CD14-positive monocyte (primary cell): ENCODE measurements around the gene GAK. TPM values are rescaled to one million over a fixed set of nuclear protein-coding genes. Genes with fewer than 3 reads are reported as not detected.

Experiments
- DNase-seq, 3 donors: peaks; one replicate each; pipeline ENCODE4 v3.0.0-alpha.2; 2011 to 2022
- H2AFZ ChIP-seq: 2 replicates; pipeline ENCODE4 v1.6.0; 2012; ENCODE audit warnings: mild to moderate bottlenecking, low read depth, low read length, inconsistent platforms; ENCODE audit not compliant: insufficient read depth, poor library complexity, severe bottlenecking
- H3K27ac ChIP-seq, 2 donors: 1 replicate in 1 of 2; 2 replicates in 1 of 2; pipeline ENCODE4 v1.5.1; 2012 to 2013; ENCODE audit warnings: low read length in 2 of 2, control low read depth in 1 of 2, inconsistent platforms in 1 of 2, low read depth in 1 of 2, mild to moderate bottlenecking in 1 of 2
- H3K27me3 ChIP-seq, 2 donors: one replicate each; pipeline versions ENCODE4 v1.6.0 to v1.6.1; 2011 to 2013; ENCODE audit warnings: low read length in 2 of 2; ENCODE audit not compliant: control insufficient read depth in 2 of 2, insufficient read depth in 2 of 2
- H3K36me3 ChIP-seq, 2 donors: replicated peaks in 1 of 2; 1 replicate in 1 of 2; 2 replicates in 1 of 2; pipeline versions ENCODE4 v1.5.1 to v1.6.1; 2012 to 2013; ENCODE audit warnings: low read length in 2 of 2, control low read depth in 1 of 2, inconsistent platforms in 1 of 2, mild to moderate bottlenecking in 1 of 2; ENCODE audit not compliant: insufficient read depth in 2 of 2, control insufficient read depth in 1 of 2
- H3K4me1 ChIP-seq, 2 donors: 1 replicate in 1 of 2; 2 replicates in 1 of 2; pipeline versions ENCODE4 v1.5.1 to v1.6.1; 2012 to 2013; ENCODE audit warnings: low read length in 2 of 2, control low read depth in 1 of 2, inconsistent platforms in 1 of 2, mild to moderate bottlenecking in 1 of 2, moderate library complexity in 1 of 2; ENCODE audit not compliant: insufficient read depth in 2 of 2, control insufficient read depth in 1 of 2
- H3K4me2 ChIP-seq: replicated peaks from 2 replicates; pipeline ENCODE3; 2012; ENCODE audit warnings: low read length, moderate library complexity, mild to moderate bottlenecking; ENCODE audit not compliant: poor library complexity, severe bottlenecking; ENCODE audit errors: extremely low read depth
- H3K4me3 ChIP-seq, 3 experiments: fragments of 200-600 bp in 1 of 3; sonication (generic) in 1 of 3; replicated peaks in 1 of 3; 1 replicate in 2 of 3; 2 replicates in 1 of 3; pipeline ENCODE4 v1.5.1; 2011 to 2013; ENCODE audit warnings: low read length in 3 of 3, mild to moderate bottlenecking in 3 of 3, control low read depth in 2 of 3, low read depth in 2 of 3, inconsistent platforms in 1 of 3, moderate library complexity in 1 of 3
- H3K79me2 ChIP-seq: 2 replicates; pipeline ENCODE4 v1.6.0; 2012; ENCODE audit warnings: mild to moderate bottlenecking, control low read depth, inconsistent platforms, low read length, moderate library complexity; ENCODE audit not compliant: insufficient read depth
- H3K9ac ChIP-seq: 2 replicates; pipeline ENCODE4 v1.6.0; 2017; ENCODE audit warnings: low read length, mild to moderate bottlenecking; ENCODE audit not compliant: insufficient read depth, poor library complexity, severe bottlenecking
- H3K9me3 ChIP-seq, 2 donors: replicated peaks in 1 of 2; 1 replicate in 1 of 2; 2 replicates in 1 of 2; pipeline versions ENCODE4 v1.5.1 to v1.6.1; 2012 to 2013; ENCODE audit warnings: low read length in 2 of 2, control low read depth in 1 of 2; ENCODE audit not compliant: control insufficient read depth in 1 of 2, insufficient read depth in 1 of 2
- H4K20me1 ChIP-seq: 2 replicates; pipeline ENCODE4 v1.6.0; 2012; ENCODE audit warnings: mild to moderate bottlenecking, low read length, control low read depth, moderate library complexity; ENCODE audit not compliant: insufficient read depth
- H3K27ac Mint-ChIP-seq, 7 donors: one replicate each; pipeline ENCODE4 v1.8.0; 2020; ENCODE audit warnings: mild to moderate bottlenecking in 7 of 7, mixed read lengths in 7 of 7, moderate library complexity in 6 of 7, inconsistent platforms in 2 of 7
- H3K27me3 Mint-ChIP-seq, 3 donors: one replicate each; pipeline ENCODE4 v1.8.0; 2021 to 2022; ENCODE audit warnings: low read depth in 3 of 3, mild to moderate bottlenecking in 3 of 3, mixed read lengths in 3 of 3, moderate library complexity in 3 of 3, inconsistent platforms in 1 of 3
- H3K36me3 Mint-ChIP-seq, 2 donors: one replicate each; pipeline ENCODE4 v1.8.0; 2020; ENCODE audit warnings: mixed read lengths in 2 of 2, inconsistent platforms in 1 of 2, mild to moderate bottlenecking in 1 of 2
- H3K4me1 Mint-ChIP-seq: one replicate; pipeline ENCODE4 v1.8.0; 2020; ENCODE audit warnings: mild to moderate bottlenecking, mixed read lengths
- H3K4me3 Mint-ChIP-seq, 2 donors: one replicate each; pipeline ENCODE4 v1.8.0; 2020; ENCODE audit warnings: mild to moderate bottlenecking in 2 of 2, mixed read lengths in 2 of 2, moderate library complexity in 1 of 2
- H3K9me3 Mint-ChIP-seq, 7 donors: one replicate each; pipeline ENCODE4 v1.8.0; 2020 to 2022; ENCODE audit warnings: mixed read lengths in 7 of 7, mild to moderate bottlenecking in 6 of 7, moderate library complexity in 6 of 7, inconsistent platforms in 2 of 7
- WGBS: methylation state at CpG from one replicate; pipeline ENCODE4 v1.1.5; 2013; ENCODE audit warnings: missing lambda C conversion rate; ENCODE audit not compliant: insufficient coverage; 5-methylcytosine and 5-hydroxymethylcytosine counted together
- intact Hi-C, 2 donors: fragments of 100-400 bp; cut with micrococcal nuclease; formaldehyde crosslinking; loops; one replicate each; pipeline versions ENCODE4 v1.15.0 to v1.15.1; 2023
- polyA plus RNA-seq, 3 donors: library from polyadenylated mRNA; depleted of rRNA in 1 of 3; unstranded in 2 of 3; stranded (reverse) in 1 of 3; fragments of 300-500 nt in 2 of 3; fragments of >200 nt in 1 of 3; fragmentation: Illumina TruSeq in 2 of 3; gene quantifications; 1 replicate in 2 of 3; 2 replicates in 1 of 3; pipeline ENCODE4 v1.2.3, GENCODE V29; 2012 to 2021
- TF ChIP-seq, protein P1 (sequence below): fragments of 200-600 bp; IDR thresholded peaks from one replicate; pipeline ENCODE4 v1.8.0; 2022; ENCODE audit warnings: antibody characterized with exemption, mild to moderate bottlenecking

The GAK gene
- polyA plus RNA-seq, 3 donors = 40.3 to 88.7 (median 54.9) TPM

DNA sequence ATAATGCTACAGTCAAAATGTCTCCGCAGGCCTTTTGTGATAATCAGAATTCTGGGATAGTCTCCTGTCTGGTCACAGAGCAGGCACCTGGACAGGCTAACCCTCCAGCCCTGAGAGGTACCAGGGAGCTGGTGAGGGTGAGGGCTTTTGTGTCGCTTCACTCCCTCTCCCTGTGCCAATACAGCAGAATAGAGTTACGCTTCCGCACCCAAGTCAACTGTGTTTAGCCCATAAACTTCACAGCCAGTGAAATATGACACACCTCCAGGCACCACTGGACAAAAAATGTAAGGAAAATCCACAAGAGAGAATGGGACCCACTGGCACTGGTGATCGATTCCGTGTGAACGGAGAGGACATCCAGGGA is 1.3 kb downstream of the GAK start:
- Histone ChIP-seq H3K79me2 (peaks cover 91% of the 10 kb centered on the region), H3K4me1 (peaks cover 57 to 63% of the 10 kb centered on the region in 2 donors), H3K9ac (peak overlapping the region; percentile 100), H3K27me3 (no peaks in the 10 kb centered on the region), H4K20me1 (peaks cover 62% of the 10 kb centered on the region), H3K9me3 (no peaks in the 10 kb centered on the region), H3K36me3 (peaks cover 3 to 6% of the 10 kb centered on the region in 2 donors), H3K27ac (peak overlapping the region; percentile 63 to 98), H3K4me3 (peak overlapping the region; percentile 89 to 97 (median 93)), H2AFZ (no peak overlapping the region), H3K4me2 (peak overlapping the region; percentile 84)
- Mint-ChIP-seq H3K9me3 (no peaks in the 10 kb centered on the region), H3K4me1 (peaks cover 60% of the 10 kb centered on the region), H3K27me3 (peaks cover 0 to 3% (median 3%) of the 10 kb centered on the region in 3 donors), H3K4me3 (peak overlapping the region; percentile 96 to 98), H3K27ac (peak overlapping the region; percentile 96 to 99 (median 97)), H3K36me3 (peaks cover 5 to 21% of the 10 kb centered on the region in 2 donors)
- intact Hi-C loops = loop anchor here in 1 of 2 donors (5.0 to 10.0 kb wide), 2 partner anchors 236 to 361 kb away; no protein-coding TSS in a partner anchor
- TF ChIP-seq, protein P1, sequence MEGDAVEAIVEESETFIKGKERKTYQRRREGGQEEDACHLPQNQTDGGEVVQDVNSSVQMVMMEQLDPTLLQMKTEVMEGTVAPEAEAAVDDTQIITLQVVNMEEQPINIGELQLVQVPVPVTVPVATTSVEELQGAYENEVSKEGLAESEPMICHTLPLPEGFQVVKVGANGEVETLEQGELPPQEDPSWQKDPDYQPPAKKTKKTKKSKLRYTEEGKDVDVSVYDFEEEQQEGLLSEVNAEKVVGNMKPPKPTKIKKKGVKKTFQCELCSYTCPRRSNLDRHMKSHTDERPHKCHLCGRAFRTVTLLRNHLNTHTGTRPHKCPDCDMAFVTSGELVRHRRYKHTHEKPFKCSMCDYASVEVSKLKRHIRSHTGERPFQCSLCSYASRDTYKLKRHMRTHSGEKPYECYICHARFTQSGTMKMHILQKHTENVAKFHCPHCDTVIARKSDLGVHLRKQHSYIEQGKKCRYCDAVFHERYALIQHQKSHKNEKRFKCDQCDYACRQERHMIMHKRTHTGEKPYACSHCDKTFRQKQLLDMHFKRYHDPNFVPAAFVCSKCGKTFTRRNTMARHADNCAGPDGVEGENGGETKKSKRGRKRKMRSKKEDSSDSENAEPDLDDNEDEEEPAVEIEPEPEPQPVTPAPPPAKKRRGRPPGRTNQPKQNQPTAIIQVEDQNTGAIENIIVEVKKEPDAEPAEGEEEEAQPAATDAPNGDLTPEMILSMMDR = no peak
- WGBS = 60% methylated on average over 3 of the region's 7 CpGs
- DNase-seq = no peak

DNA sequence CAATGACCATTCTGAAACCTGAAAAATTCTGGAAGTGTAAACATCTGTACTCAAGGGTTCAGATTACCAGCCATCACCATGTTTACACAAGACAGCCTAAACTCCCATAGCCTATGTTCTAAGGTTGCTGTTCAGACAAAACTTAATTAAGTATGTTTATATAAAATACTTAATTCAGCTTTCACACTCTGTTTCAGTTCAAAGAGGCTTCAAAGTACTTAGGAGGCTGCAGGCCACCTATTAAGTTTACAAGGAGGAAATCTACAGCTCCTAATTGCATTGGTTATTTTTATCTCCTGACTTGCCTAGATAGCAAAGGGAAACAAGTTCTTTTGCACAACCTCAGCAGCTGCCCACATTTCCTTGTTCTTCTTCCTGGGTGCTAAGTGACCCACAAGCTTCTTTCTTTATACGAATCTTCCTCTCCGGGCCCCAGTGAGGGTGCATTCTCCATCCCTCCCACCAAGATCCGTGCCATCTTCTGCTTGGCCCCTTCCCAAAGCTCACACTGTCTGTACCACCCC is 2.0 kb downstream of the GAK start:
- Histone ChIP-seq H3K27me3 (no peaks in the 10 kb centered on the region), H3K4me1 (peaks cover 51 to 58% of the 10 kb centered on the region in 2 donors), H3K27ac (peak overlapping the region; percentile 63 to 98), H3K9me3 (no peaks in the 10 kb centered on the region), H2AFZ (no peak overlapping the region), H4K20me1 (peaks cover 69% of the 10 kb centered on the region), H3K36me3 (peaks cover 7 to 13% of the 10 kb centered on the region in 2 donors), H3K79me2 (peaks cover 91% of the 10 kb centered on the region), H3K4me3 (peak overlapping the region in 2 of 3 experiments; percentile 93 to 97), H3K4me2 (peak overlapping the region; percentile 84), H3K9ac (peak overlapping the region; percentile 100)
- peaks cover 0 to 3% (median 3%) of the 10 kb centered on the region in 3 donors for H3K27me3 Mint-ChIP-seq
- WGBS = 0% methylated on average over 3 of the region's 3 CpGs
- peaks cover 5 to 21% of the 10 kb centered on the region in 2 donors for H3K36me3 Mint-ChIP-seq
- H3K4me3 Mint-ChIP-seq = peak overlapping the region; percentile 96 to 98
- H3K9me3 Mint-ChIP-seq = no peaks in the 10 kb centered on the region
- TF ChIP-seq, protein P1 = no peak
- DNase-seq = peak in 2 of 3 donors; percentile 48 to 52
- H3K27ac Mint-ChIP-seq = peak overlapping the region; percentile 96 to 99 (median 97)
- intact Hi-C loops = loop anchor here in 1 of 2 donors (5.0 to 10.0 kb wide), 2 partner anchors 235 to 362 kb away; no protein-coding TSS in a partner anchor
- H3K4me1 Mint-ChIP-seq = peaks cover 59% of the 10 kb centered on the region
